GM19238 (cell line): Measurements from ENCODE around the gene SNX5.
"Not testable (repeated sequence)": the region's sequence is repeated elsewhere in the genome, so short reads cannot be mapped to it uniquely, and the experiment has no call there.

ENCODE experiments used
- DNase-seq: peaks from one replicate; pipeline ENCODE4 v3.0.0; 2011; ENCODE audit warnings: low spot score; ENCODE audit not compliant: insufficient read length

The SNX5 gene

GRCh38 chr20:17960400-17960885 is 8.2 kb downstream of the SNX5 start:
- DNase-seq = not testable (repeated sequence)

DNA sequence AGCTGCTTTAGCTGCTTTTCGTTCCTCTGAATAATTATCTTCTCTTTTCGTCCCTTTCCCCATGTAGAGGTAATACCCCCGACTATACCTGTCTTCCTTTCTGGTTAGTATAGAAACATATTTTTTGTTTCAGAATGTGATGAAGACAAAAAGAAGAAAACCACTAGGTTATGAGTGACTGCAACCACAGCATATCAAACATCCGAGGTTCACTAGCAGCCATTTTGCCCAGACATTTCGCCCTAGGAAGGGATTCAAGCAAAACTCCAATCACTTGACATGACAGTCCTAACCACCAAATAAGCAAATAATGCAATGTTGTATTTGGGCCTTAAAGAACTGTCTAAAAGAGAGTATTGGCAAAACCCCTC is 9.4 kb downstream of the SNX5 start:
- no peak for DNase-seq

- no peak for DNase-seq
These were observed 10.0 kb downstream of the SNX5 start for GRCh38 chr20:17958373-17959256.

DNA sequence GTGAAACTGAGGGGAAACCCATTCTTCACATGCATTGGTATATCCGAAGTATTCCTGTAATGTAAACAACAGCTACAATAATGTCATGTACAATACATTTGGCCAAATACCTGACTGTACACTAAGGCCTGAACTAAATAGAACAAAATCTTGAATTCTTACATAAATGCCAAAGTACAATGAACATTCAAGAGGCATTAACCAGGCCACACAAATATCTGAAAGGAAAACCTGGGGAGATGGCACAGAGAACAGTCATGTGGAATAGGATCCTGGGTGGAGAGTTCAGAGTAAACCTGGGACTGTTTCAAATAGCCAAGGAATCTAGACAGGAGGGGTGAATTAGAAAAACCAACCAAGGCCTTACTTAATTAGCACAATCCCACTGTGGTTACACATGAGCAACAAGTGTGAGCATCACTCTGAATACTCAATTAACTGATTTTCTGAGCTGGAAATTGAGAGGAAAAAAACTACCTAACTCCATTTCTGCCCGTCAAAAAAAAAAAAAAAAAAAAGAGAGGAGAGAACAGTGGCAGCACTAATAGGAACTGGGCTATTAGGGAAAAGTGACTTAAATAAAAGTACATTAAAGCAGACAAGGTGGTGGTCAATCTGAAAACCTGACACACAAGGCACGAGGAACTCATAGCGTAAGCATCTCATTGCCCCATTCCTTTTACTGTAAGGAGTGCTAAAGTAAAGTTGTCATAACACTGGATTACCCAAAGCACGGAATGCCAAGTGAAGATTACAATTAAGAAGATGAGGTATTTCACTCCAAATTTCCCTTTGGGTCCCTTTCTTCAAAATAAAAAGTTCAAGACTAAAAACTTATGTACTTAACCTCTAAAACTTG is 10.9 kb downstream of the SNX5 start:
- no peak for DNase-seq

DNA sequence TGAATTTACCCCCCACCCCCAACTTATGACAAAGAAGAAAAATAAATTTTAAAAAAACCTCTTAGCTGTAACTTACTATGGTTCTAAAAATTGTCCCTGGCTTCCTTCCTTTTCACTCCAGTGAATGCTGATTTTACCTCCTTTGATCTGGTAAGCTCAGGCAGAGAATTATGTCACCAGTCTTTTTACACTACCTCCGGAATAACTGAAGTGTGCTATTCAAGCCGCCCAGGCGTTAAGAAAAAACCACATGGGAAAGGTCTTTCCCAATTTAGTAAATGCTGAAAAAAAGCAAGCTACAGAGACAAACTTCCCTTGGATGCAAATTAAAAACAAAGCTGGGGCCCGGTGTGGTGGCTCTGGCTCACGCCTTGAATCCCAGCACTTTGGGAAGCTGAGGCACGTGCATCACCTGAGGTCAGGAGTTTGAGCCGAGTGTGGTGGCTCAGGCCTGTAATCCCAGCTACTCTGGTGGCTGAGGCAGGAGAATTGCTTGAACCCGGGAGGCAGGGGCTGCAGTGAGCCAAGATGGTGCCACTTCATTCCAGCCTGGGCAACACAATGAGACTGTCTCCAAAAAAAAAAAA is 12.4 kb downstream of the SNX5 start:
- DNase-seq = no peak

DNA sequence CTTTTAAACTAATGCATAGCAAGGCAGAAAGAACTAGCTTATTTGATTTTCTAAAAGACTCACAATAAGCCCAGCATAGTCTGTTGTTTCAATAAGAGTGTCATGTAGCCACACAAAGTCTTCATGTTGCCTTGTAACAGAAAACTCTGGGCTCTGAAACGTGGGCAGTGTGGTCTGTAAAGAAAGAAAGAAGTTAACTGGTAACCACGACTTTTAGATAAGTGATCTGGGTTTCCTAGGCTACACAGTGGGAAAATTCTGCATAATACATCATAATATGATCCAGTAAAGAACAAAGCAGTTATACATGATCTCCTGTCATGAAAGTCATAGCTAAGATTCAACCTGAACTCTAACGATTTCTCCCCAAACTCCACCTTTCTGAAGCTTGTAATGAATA is 13.3 kb downstream of the SNX5 start:
- no peak for DNase-seq

- DNase-seq = no peak
These were observed 14.7 kb downstream of the SNX5 start for GRCh38 chr20:17953935-17954334.

DNA sequence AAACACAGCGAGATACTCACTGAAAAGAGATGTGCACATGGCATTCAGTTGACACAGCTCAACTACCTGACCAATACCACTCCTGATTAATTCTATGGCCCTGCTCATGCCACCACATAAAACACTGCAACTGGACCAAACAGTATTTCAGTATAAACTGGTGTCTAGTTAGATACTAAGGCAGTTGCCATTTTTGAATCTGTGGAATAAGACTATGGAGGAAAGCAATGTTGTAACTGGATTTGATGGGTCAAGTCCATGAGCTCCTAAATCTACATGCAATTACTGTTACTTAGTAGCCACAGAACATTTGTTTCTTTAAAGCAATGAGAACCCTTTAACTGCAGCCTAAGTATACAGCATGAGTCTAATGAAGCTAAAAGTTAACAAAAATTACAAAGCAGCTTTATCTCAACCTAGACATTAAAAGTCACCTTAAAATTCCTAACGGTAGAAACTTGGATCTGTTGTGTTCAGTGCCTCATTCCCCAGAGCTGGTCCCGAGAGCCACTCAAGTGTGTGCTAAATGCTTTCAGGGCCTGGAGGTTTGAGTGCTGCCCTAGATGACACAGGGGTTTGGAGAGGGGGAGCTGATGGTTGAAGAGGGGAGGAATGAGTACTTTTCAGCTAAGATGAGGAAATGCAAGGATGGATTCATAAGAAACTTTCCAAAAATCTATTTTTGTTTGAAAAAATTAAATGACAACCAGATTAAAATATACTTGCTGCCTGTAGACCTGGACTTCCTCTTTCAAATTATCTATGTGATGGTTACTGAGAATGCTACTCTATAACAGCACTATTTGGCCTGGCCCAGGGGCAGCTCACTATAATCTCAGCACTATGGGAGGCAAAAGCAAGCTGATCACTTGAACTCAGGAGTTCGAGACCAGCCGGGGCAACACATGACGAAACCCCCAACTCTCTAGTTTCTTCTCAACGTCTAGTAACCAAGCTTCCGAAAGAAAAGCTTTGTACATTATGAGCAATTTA is 15.6 kb downstream of the SNX5 start:
- DNase-seq = no peak

- no peak for DNase-seq
These were observed 17.3 kb downstream of the SNX5 start for GRCh38 chr20:17951323-17951722.

DNA sequence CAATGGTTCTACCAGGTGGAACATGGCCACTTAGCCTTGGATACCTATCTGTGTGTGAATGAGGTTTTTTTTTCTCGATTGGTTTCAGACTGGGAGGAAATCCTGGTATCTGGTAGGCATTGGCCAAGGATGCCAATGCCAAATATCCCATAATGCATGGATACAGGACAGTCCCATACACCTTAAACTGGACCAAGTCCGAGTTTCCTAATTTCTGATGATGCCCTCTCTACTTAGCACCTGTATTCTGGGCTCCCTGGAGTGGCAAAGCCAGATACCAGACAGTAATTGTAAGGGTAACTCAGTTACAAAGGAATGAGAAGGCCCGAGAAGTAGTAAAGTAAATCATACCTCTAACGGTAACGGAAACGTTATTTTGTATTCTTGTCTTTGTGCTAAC is 17.9 kb downstream of the SNX5 start:
- DNase-seq = no peak

DNA sequence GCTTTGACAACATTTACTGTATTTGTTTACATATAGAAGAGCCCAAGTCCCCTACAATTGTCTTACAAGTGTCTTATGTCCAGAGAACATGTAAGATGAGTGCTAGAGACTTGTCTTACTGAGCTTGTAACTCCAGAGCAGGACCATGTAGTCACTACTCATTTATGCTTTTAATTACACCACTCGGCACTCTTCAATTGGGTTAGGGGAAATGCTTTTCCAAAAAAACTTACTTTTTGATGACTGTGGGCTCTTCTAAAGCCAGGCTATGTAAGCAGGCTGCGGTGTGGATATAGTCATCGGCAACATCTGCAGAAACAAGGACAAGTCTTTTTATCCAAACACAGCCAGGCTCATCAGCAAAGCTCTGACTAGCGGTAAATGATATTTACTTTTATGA is 18.7 kb downstream of the SNX5 start:
- DNase-seq = no peak

GRCh38 chr20:17948442-17948841 is 20.2 kb downstream of the SNX5 start:
- DNase-seq = no peak

DNA sequence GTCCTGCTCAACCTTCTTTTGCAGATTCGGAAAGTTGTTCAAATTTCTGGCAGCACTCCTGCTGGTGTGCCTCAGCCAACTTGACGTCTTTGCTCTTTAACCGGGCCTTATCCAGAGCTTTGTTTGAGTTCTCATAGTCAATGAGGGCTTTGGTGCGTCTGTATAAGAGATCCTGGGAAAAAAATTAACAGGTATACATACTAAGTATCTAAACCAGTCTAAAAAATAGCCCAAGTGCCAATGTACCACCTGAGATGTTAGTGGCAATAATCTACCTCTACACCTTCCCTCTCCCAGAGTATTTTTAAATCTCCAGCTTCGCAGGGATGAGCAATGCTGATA is 21.1 kb downstream of the SNX5 start:
- DNase-seq = no peak

GRCh38 chr20:17946572-17947473 is 21.8 kb downstream of the SNX5 start:
- DNase-seq = no peak

DNA sequence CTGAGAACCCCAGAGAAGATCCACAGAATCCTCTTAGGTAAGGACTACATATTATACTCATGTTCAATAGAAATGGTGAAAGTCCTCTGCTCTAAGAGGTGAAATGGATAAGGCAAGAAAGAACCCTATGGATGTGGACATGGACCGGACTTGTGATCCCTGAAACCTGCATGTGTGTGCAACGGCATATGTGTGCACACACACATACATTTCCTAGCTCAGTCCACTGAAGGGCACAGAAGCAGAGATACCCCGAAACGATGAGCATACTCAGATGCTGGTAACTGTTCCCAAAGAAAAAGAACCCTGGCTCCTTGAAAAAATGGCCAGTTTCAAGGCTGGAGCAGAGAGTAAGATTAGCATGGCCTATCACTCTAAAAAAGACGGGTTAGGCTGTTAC is 22.6 kb downstream of the SNX5 start:
- no peak for DNase-seq

DNA sequence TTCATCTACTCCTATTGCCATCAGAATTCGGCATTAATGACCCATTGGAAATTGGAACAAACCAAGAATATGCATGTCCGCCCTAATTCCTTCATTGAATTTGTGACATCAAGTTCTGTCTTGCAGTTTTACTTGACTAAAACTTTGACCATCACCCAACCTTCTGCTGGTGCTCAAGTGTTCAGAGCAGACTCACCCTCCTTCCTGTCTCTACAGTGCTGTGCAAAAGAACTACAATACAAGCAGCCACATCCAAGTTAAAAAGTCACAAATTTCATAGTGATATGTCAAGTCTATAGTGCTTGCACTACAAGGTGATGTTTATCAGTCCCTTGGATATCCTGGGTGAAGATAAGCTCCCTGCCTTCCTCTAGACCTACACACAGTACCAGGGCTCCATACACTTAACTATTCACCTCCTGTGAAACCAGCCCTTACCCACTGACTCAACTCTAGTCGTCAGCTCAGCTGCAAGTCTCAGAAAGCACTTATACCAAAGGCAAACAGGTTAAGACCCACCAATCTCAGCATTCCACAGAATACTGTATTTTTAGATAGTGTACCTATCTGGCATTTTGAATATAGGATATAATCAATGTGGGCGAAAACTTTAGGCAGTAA is 23.6 kb downstream of the SNX5 start:
- DNase-seq = no peak

- DNase-seq = no peak
These were observed 25.3 kb downstream of the SNX5 start for GRCh38 chr20:17943343-17943742.

GRCh38 chr20:17941826-17942196 is 26.8 kb downstream of the SNX5 start:
- no peak for DNase-seq

DNA sequence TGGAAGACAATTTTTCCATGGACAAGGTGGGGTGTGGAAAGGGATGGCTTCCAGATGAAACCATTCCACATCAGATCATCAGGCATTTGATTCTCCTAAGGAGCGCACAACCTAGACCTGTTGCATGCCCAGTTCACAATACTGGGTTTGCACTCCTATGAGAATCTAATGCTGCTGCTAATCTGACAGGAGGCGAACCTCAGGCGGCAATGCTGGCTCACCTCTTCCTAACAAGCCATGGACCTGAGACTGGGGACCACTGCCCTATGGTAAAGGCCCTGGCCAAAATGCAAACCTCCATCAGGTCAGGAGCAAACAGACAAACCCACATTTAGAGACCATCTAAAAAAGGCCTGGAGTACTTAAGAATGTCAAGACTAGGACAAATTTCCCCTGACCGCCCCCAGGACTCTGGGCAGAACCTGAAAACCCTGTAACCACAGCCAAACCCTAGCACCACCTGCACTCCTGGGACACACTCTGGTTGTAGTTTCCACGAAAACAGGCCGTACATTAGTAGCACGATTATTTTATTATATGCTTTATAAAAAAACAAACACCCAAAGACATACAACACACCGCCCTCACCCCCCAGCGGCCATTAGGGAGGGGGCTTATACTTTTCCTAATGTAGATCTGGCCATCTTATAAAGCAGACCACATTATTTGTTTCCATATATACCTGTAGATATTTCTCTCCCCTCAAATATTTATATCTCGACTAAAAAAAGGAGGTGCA is 27.3 kb downstream of the SNX5 start:
- DNase-seq = no peak
